ENCODE results near the gene HEG1. TPM values are rescaled to one million over a fixed set of nuclear protein-coding genes. Genes with fewer than 3 reads are reported as not detected.

The HEG1 gene
- total and polyA plus RNA-seq, 2 of the 13 experiments (the other 11 are each of a cell fraction or from before 2014, with no cell fraction given) = 10.7 to 18.2 TPM

DNA sequence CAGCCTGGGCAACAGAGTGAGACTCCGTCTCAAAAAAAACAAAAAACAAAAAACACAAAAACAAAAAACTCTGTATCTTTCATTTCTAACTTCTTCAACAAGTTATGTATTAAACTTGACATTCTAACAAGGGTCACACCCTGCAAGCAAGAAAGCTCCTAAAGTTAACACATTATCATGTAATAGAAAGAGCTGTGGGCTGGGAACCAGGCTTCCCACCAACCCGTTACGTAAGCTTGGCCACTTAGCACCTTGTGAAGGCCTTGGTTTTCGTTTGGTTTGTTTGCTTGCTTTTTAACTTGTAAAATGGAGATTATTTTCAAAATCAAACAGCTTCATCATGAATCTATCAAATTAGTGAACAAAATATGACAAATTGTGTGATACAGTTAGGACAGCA lies 47.0 kb downstream of the HEG1 start:
- Histone ChIP-seq H3K4me2 (ENCODE audit: low read depth, low read length) (no peak overlapping the region), H3K9me3 (ENCODE audit: low read length) (no peaks in the 10 kb centered on the region), H4K20me1 (ENCODE audit: insufficient read depth, low read length) (no peaks in the 10 kb centered on the region), H3K27ac (ENCODE audit: extremely low read length, insufficient read depth, low read length) (no peak overlapping the region), H3K79me2 (ENCODE audit: insufficient read depth, low read length) (no peaks in the 10 kb centered on the region), H3K36me3 (replicated peaks in 1 of 2; ENCODE audit: control insufficient read depth in 1 of 2, insufficient read depth in 2 of 2, low read length in 2 of 2) (peaks cover 23 to 64% of the 10 kb centered on the region in 2 experiments), H3K4me3 (replicated peaks in 1 of 3; ENCODE audit: insufficient read depth in 1 of 3, low read depth in 2 of 3, low read length in 3 of 3) (no peak overlapping the region), H3K4me1 (ENCODE audit: insufficient read depth, low read length) (peaks cover 62% of the 10 kb centered on the region), H2AFZ (ENCODE audit: low read length) (no peak overlapping the region), H3K9ac (ENCODE audit: insufficient read depth, low read depth, low read length) (no peak overlapping the region), H3K27me3 (ENCODE audit: control insufficient read depth in 1 of 2, insufficient read depth in 2 of 2, low read length in 2 of 2) (no peaks in the 10 kb centered on the region)
- BruUV-seq (replicated peaks) = no TSS peak
- FAIRE-seq (peak; percentile 47), ATAC-seq (no peak), DNase-seq (ENCODE audit: low spot score) (no peak)
- CTCF ChIA-PET (ENCODE audit: low intra/inter-chr PET ratio, low total read pairs) = no interaction called here
- WGBS (ENCODE audit: low lambda C conversion rate) = 81% methylated on average over 4 of the region's 4 CpGs
- TF ChIP-seq, protein P1, sequence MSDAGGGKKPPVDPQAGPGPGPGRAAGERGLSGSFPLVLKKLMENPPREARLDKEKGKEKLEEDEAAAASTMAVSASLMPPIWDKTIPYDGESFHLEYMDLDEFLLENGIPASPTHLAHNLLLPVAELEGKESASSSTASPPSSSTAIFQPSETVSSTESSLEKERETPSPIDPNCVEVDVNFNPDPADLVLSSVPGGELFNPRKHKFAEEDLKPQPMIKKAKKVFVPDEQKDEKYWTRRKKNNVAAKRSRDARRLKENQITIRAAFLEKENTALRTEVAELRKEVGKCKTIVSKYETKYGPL (CRISPR knock-in tag; IDR thresholded peaks at IDR 0.05) = peak; percentile 31; the same call in 1 of the 2 replicates
- no peak for TF ChIP-seq HNF4A (CRISPR knock-in tag; IDR thresholded peaks at IDR 0.05)
- in situ Hi-C loops (cut with HindIII; ENCODE audit: extremely low pct_ligation_motif_present, low pct_unique_long_range_greater_than_20kb) (no loop called here), intact Hi-C loops (cut with micrococcal nuclease; ENCODE audit: unreplicated experiment) (no loop called here)
- POLR2A ChIA-PET = no interaction called here

DNA sequence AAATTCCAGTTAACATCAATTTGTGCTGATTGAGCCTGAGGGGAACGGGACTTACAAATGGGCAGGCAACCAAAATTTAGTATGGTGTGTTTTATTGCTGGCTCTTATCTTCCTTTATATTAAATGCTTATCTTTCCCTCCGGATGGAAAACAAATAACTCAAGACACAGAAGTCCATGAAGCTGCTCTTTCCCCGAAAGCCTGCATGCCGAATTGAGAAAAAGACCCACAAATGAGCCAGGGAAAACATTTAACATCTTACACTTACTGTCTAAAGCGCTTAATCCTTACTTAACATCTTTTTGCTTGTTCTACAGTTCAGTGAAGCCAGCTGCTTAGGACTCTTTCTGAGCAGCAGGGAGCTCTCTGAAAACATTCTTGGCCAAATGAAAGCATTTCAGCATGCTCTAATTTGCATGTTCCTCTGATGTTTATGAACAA lies 49.5 kb downstream of the HEG1 start:
- Histone ChIP-seq H2AFZ (ENCODE audit: low read length) (no peak overlapping the region), H3K27ac (ENCODE audit: extremely low read length, insufficient read depth, low read length) (no peak overlapping the region), H3K4me2 (ENCODE audit: low read depth, low read length) (no peak overlapping the region), H3K36me3 (replicated peaks in 1 of 2; ENCODE audit: control insufficient read depth in 1 of 2, insufficient read depth in 2 of 2, low read length in 2 of 2) (peaks cover 7 to 39% of the 10 kb centered on the region in 2 experiments), H3K9me3 (ENCODE audit: low read length) (no peaks in the 10 kb centered on the region), H3K4me3 (replicated peaks in 1 of 3; ENCODE audit: insufficient read depth in 1 of 3, low read depth in 2 of 3, low read length in 3 of 3) (no peak overlapping the region), H3K27me3 (ENCODE audit: control insufficient read depth in 1 of 2, insufficient read depth in 2 of 2, low read length in 2 of 2) (no peaks in the 10 kb centered on the region), H3K4me1 (ENCODE audit: insufficient read depth, low read length) (peaks cover 80% of the 10 kb centered on the region), H3K79me2 (ENCODE audit: insufficient read depth, low read length) (no peaks in the 10 kb centered on the region), H3K9ac (ENCODE audit: insufficient read depth, low read depth, low read length) (no peak overlapping the region), H4K20me1 (ENCODE audit: insufficient read depth, low read length) (no peaks in the 10 kb centered on the region)
- no TSS peak for BruUV-seq (replicated peaks)
- 93% methylated on average over 5 of the region's 5 CpGs for WGBS (ENCODE audit: low lambda C conversion rate)
- no peak for ATAC-seq
- CTCF ChIA-PET (ENCODE audit: low intra/inter-chr PET ratio, low total read pairs) = no interaction called here
- no peak for DNase-seq (ENCODE audit: low spot score)
- in situ Hi-C loops (cut with HindIII; ENCODE audit: extremely low pct_ligation_motif_present, low pct_unique_long_range_greater_than_20kb) (no loop called here), intact Hi-C loops (cut with micrococcal nuclease; ENCODE audit: unreplicated experiment) (no loop called here)
- no peak for FAIRE-seq
- TF ChIP-seq, protein P2, sequence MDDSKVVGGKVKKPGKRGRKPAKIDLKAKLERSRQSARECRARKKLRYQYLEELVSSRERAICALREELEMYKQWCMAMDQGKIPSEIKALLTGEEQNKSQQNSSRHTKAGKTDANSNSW (CRISPR knock-in tag; IDR thresholded peaks at IDR 0.05; ENCODE audit: borderline replicate concordance) = no peak
- POLR2A ChIA-PET = interaction anchor here (1.3 kb wide), 1 partner anchor 56 kb away, joined by 3 read pairs; no protein-coding TSS in a partner anchor

All from HepG2 (cell line).